K562 (cell line): ENCODE data around the gene VEGFA. TPM values are rescaled to one million over a fixed set of nuclear protein-coding genes. Genes with fewer than 3 reads are reported as not detected.

Experiments
- CBFA2T2 ChIP-seq: fragments of 450-650 bp; conservative IDR thresholded peaks from 2 replicates; pipeline ENCODE4 v1.6.1; 2017; ENCODE audit warnings: mild to moderate bottlenecking
- CBX8 ChIP-seq: fragments of 200-600 bp; sonication (generic); IDR thresholded peaks from 2 replicates; pipeline ENCODE4 v1.6.1; 2012; ENCODE audit warnings: borderline replicate concordance, mixed run types, low read depth, mild to moderate bottlenecking, moderate library complexity, mixed read lengths, low read length, control low read depth, inconsistent platforms; ENCODE audit not compliant: poor library complexity, severe bottlenecking; ENCODE audit errors: extremely low read depth
- EHMT2 ChIP-seq: fragments of 450-650 bp; IDR thresholded peaks from 2 replicates; pipeline ENCODE4 v1.6.1; 2018; ENCODE audit warnings: antibody characterized with exemption
- ELF4 ChIP-seq: fragments of 450-650 bp; formaldehyde crosslinking; IDR thresholded peaks from 2 replicates; pipeline ENCODE4 v1.4.0; 2022; ENCODE audit warnings: missing genetic modification characterization
- HBP1 ChIP-seq: fragments of 450-650 bp; formaldehyde crosslinking; IDR thresholded peaks from 2 replicates; pipeline ENCODE4 v1.4.0; 2022; ENCODE audit warnings: missing genetic modification characterization
- HDAC1 ChIP-seq, 2 experiments: fragments of 450-650 bp; IDR thresholded peaks; 2 replicates each; pipeline ENCODE4 v1.6.1; 2016 to 2017; ENCODE audit warnings: inconsistent platforms in 1 of 2, mild to moderate bottlenecking in 1 of 2, moderate library complexity in 1 of 2
- HLTF ChIP-seq: fragments of 450-650 bp; IDR thresholded peaks from 2 replicates; pipeline ENCODE4 v1.6.1; 2016
- ILF3 ChIP-seq: fragments of 450-650 bp; IDR thresholded peaks from 2 replicates; pipeline ENCODE4 v1.6.1; 2018; ENCODE audit warnings: antibody characterized with exemption, mild to moderate bottlenecking, moderate library complexity, borderline replicate concordance
- KAT8 ChIP-seq: fragments of 450-650 bp; IDR thresholded peaks from 2 replicates; pipeline ENCODE4 v1.6.1; 2016; ENCODE audit warnings: low read depth, mild to moderate bottlenecking
- LARP7 ChIP-seq: fragments of 450-650 bp; IDR thresholded peaks from 2 replicates; pipeline ENCODE4 v1.6.1; 2016
- MCM3 ChIP-seq: fragments of 450-650 bp; IDR thresholded peaks from 2 replicates; pipeline ENCODE4 v1.6.1; 2016
- MYBL2 ChIP-seq, 2 experiments: fragments of 450-650 bp in 1 of 2; sonication (generic) in 1 of 2; formaldehyde crosslinking in 1 of 2; IDR thresholded peaks; 2 replicates each; pipeline versions ENCODE4 v1.6.1 to v1.8.1; 2017 to 2022; ENCODE audit warnings: borderline replicate concordance in 1 of 2, inconsistent platforms in 1 of 2, low read depth in 1 of 2, mild to moderate bottlenecking in 1 of 2, missing genetic modification reagents in 1 of 2, moderate library complexity in 1 of 2
- NBN ChIP-seq: fragments of 450-650 bp; IDR thresholded peaks from 2 replicates; pipeline ENCODE4 v1.6.1; 2016; ENCODE audit warnings: low read depth, mild to moderate bottlenecking
- NFYB ChIP-seq: IDR thresholded peaks from 2 replicates; pipeline ENCODE4 v1.6.1; 2011; ENCODE audit warnings: mild to moderate bottlenecking, moderate library complexity; ENCODE audit not compliant: insufficient read length; ENCODE audit errors: extremely low read depth
- OTX1 ChIP-seq: fragments of 450-650 bp; formaldehyde crosslinking; IDR thresholded peaks from 2 replicates; pipeline ENCODE4 v1.4.0; 2022; ENCODE audit warnings: mild to moderate bottlenecking
- PCBP1 ChIP-seq: fragments of 200-400 bp; formaldehyde crosslinking; IDR thresholded peaks from 2 replicates; pipeline ENCODE4 v1.6.1; 2018; ENCODE audit warnings: mild to moderate bottlenecking, low read depth, low read length; ENCODE audit not compliant: poor library complexity, severe bottlenecking
- PHB2 ChIP-seq: fragments of 450-650 bp; IDR thresholded peaks from 2 replicates; pipeline ENCODE4 v1.6.1; 2017; ENCODE audit warnings: low read depth
- POU5F1 ChIP-seq: fragments of 150-350 bp; IDR thresholded peaks from 2 replicates; pipeline ENCODE4 v1.6.1; 2014; ENCODE audit warnings: borderline replicate concordance, low read length, low read depth, mild to moderate bottlenecking; ENCODE audit not compliant: partially characterized antibody
- SMARCA5 ChIP-seq: fragments of 450-650 bp; IDR thresholded peaks from 2 replicates; pipeline ENCODE4 v1.6.1; 2016
- SMARCC2 ChIP-seq: fragments of 450-650 bp; IDR thresholded peaks from 2 replicates; pipeline ENCODE4 v1.6.1; 2017; ENCODE audit warnings: antibody characterized with exemption, moderate library complexity, mild to moderate bottlenecking, low read depth
- SMARCE1 ChIP-seq: fragments of 450-650 bp; IDR thresholded peaks from 2 replicates; pipeline ENCODE4 v1.7.1; 2016; ENCODE audit warnings: mild to moderate bottlenecking
- TAF1 ChIP-seq: IDR thresholded peaks from 2 replicates; pipeline ENCODE4 v1.6.1; 2011; ENCODE audit warnings: mild to moderate bottlenecking, low read length, moderate library complexity; ENCODE audit not compliant: insufficient read depth, control insufficient read depth, severe bottlenecking; ENCODE audit errors: extremely low read depth
- THRB ChIP-seq: fragments of 450-650 bp; formaldehyde crosslinking; conservative IDR thresholded peaks from 2 replicates; pipeline ENCODE4 v1.4.0; 2022; ENCODE audit warnings: mild to moderate bottlenecking, missing genetic modification characterization
- ZBTB26 ChIP-seq: fragments of 450-650 bp; formaldehyde crosslinking; IDR thresholded peaks from 2 replicates; pipeline ENCODE4 v1.4.0; 2022; ENCODE audit warnings: missing genetic modification characterization
- ZNF146 ChIP-seq: IDR thresholded peaks from one replicate; pipeline ENCODE4 v1.6.1; 2018; ENCODE audit warnings: missing compliant biosample characterization; ENCODE audit not compliant: unreplicated experiment
- ZNF76 ChIP-seq: fragments of 250-450 bp; sonication (Bioruptor Pico); IDR thresholded peaks from 2 replicates; pipeline ENCODE4 v1.4.0; 2020; ENCODE audit warnings: mild to moderate bottlenecking, moderate library complexity, borderline replicate concordance
- polyA plus RNA-seq, 8 experiments: library from polyadenylated mRNA; depleted of rRNA in 4 of 8; stranded (reverse) in 5 of 8; unstranded in 3 of 8; fragments of >200 nt; fragmentation: Nextera tagmentation in 2 of 8; fragmentation: Illumina TruSeq in 1 of 8; extraction: Ambion mirVana in 2 of 8; extraction: Trizol in 1 of 8; gene quantifications; 2 replicates each; pipeline versions ENCODE4 v1.2.1 to v1.2.3, GENCODE V29; 2011 to 2014; ENCODE audit warnings: inconsistent platforms in 1 of 8, missing spikeins in 1 of 8
- total RNA-seq, 7 experiments: library from RNA; depleted of rRNA in 6 of 7; stranded (reverse); fragments of >200 nt in 6 of 7; fragmentation: Illumina TruSeq in 2 of 7; extraction: Trizol in 2 of 7; gene quantifications; 2 replicates each; pipeline versions ENCODE4 v1.2.1 to v1.2.3, GENCODE V29; 2011 to 2021; ENCODE audit warnings: low replicate concordance in 1 of 7

Gene VEGFA
- total and polyA plus RNA-seq, 9 of the 15 experiments (the other 6 are each of a cell fraction or from before 2014, with no cell fraction given): 14.0 to 271 (median 124) TPM

GRCh38 chr6:43753570-43754183 lies 16.3 kb upstream of the VEGFA start (continued):
- TF ChIP-seq TAF1: no peak
- no peak for TF ChIP-seq ZNF146
- TF ChIP-seq SMARCE1: no peak
- no peak for TF ChIP-seq KAT8
- peak in 1 of 2 experiments; percentile 66; a peak in 2 of 4 replicates for TF ChIP-seq HDAC1 (IDR thresholded peaks at IDR 0.05)
- peak; percentile 90 for TF ChIP-seq LARP7
- peak; percentile 67; the same call in 1 of the 2 replicates for TF ChIP-seq HLTF
- no peak for TF ChIP-seq CBX8
- TF ChIP-seq NFYB: no peak
- 0 out of 2 replicates have a peak, but pooled peaks have one; percentile 59 for TF ChIP-seq ZBTB26 (CRISPR knock-in tag)
- TF ChIP-seq ZNF76 (CRISPR knock-in tag): no peak
- TF ChIP-seq EHMT2: 0 out of 2 replicates have a peak, but pooled peaks have one; percentile 27
- TF ChIP-seq MCM3: peak; percentile 83; the same call in 1 of the 2 replicates
- peak; percentile 87; the same call in 1 of the 2 replicates for TF ChIP-seq THRB
- peak; percentile 44; the same call in 1 of the 2 replicates for TF ChIP-seq MYBL2 (IDR thresholded peaks at IDR 0.05; ENCODE audit: low read depth)
- TF ChIP-seq MYBL2 (CRISPR knock-in tag; IDR thresholded peaks at IDR 0.05; ENCODE audit: borderline replicate concordance): no peak
- TF ChIP-seq POU5F1: no peak
- peak; percentile 69; the same call in 1 of the 2 replicates for TF ChIP-seq ELF4 (CRISPR knock-in tag)
- peak; percentile 41; the same call in 1 of the 2 replicates for TF ChIP-seq PHB2
- TF ChIP-seq HBP1 (CRISPR knock-in tag): peak; percentile 73; the same call in 1 of the 2 replicates
- TF ChIP-seq PCBP1: no peak
- TF ChIP-seq SMARCA5: peak; percentile 59; the same call in 1 of the 2 replicates
- no peak for TF ChIP-seq CBFA2T2
- no peak for TF ChIP-seq SMARCC2
- 0 out of 2 replicates have a peak, but pooled peaks have one; percentile 55 for TF ChIP-seq OTX1 (CRISPR knock-in tag)
- no peak for TF ChIP-seq ILF3
- 0 out of 2 replicates have a peak, but pooled peaks have one; percentile 24 for TF ChIP-seq NBN
